ENCODE data around the gene SYNE2. TPM values are rescaled to one million over a fixed set of nuclear protein-coding genes. Genes with fewer than 3 reads are reported as not detected.

SYNE2 gene
- total and polyA plus RNA-seq, 5 donors from 2014 or later = 25.6 to 348 (median 32.3) TPM

GRCh38 chr14:63933711-63934110 lies 80.9 kb downstream of the SYNE2 start:
- H3K4me3 Mint-ChIP-seq = peak overlapping the region in 1 of 4 donors; percentile 60
- H3K27ac Mint-ChIP-seq = peak overlapping the region in 1 of 3 donors; percentile 38
- no peak for DNase-seq
- peak overlapping the region; percentile 29 for H3K27ac ChIP-seq (ENCODE audit: insufficient read depth, low read length, poor library complexity, severe bottlenecking)
- no peak overlapping the region for H3K4me3 ChIP-seq (ENCODE audit: low read depth, low read length)
- ATAC-seq (ENCODE audit: low read depth in 2 of 2) = no peak
- H3K27me3 ChIP-seq (ENCODE audit: control insufficient read depth, insufficient read depth, low read length) = no peaks in the 10 kb centered on the region
- peaks cover 18 to 29% (median 23%) of the 10 kb centered on the region in 4 donors for H3K4me1 Mint-ChIP-seq
- peaks cover 26% of the 10 kb centered on the region for H3K4me1 ChIP-seq (ENCODE audit: control insufficient read depth, insufficient read depth, low read length, poor library complexity, severe bottlenecking)
- H3K9me3 Mint-ChIP-seq = no peaks in the 10 kb centered on the region
- H3K27me3 Mint-ChIP-seq = no peaks in the 10 kb centered on the region
- H3K36me3 Mint-ChIP-seq = peaks cover 8% of the 10 kb centered on the region
- no peaks in the 10 kb centered on the region for H3K9me3 ChIP-seq (ENCODE audit: control insufficient read depth in 2 of 2, low read length in 2 of 2)
- H3K36me3 ChIP-seq (ENCODE audit: control insufficient read depth, insufficient read depth, low read length) = peaks cover 13% of the 10 kb centered on the region

GRCh38 chr14:63938198-63939005 lies 85.6 kb downstream of the SYNE2 start:
- Histone ChIP-seq H3K4me3 (ENCODE audit: low read depth, low read length) (peak overlapping the region; percentile 58), H3K4me1 (ENCODE audit: control insufficient read depth, insufficient read depth, low read length, poor library complexity, severe bottlenecking) (peaks cover 42% of the 10 kb centered on the region), H3K36me3 (ENCODE audit: control insufficient read depth, insufficient read depth, low read length) (peaks cover 19% of the 10 kb centered on the region), H3K27ac (ENCODE audit: insufficient read depth, low read length, poor library complexity, severe bottlenecking) (peak overlapping the region; percentile 62), H3K27me3 (ENCODE audit: control insufficient read depth, insufficient read depth, low read length) (no peaks in the 10 kb centered on the region), H3K9me3 (ENCODE audit: control insufficient read depth in 2 of 2, low read length in 2 of 2) (no peaks in the 10 kb centered on the region)
- Mint-ChIP-seq H3K36me3 (peaks cover 18% of the 10 kb centered on the region), H3K4me3 (no peak overlapping the region), H3K4me1 (peaks cover 14 to 43% (median 32%) of the 10 kb centered on the region in 4 donors), H3K27me3 (no peaks in the 10 kb centered on the region), H3K9me3 (no peaks in the 10 kb centered on the region), H3K27ac (no peak overlapping the region)
- DNase-seq = peak in 2 of 3 donors; percentile 14 to 84
- ATAC-seq (ENCODE audit: low read depth in 2 of 2) = peak; percentile 55 to 61

- H3K4me1 Mint-ChIP-seq = peaks cover 9 to 38% (median 29%) of the 10 kb centered on the region in 4 donors
- no peaks in the 10 kb centered on the region for H3K9me3 Mint-ChIP-seq
- ATAC-seq (ENCODE audit: low read depth in 2 of 2) (no peak), DNase-seq (no peak)
- H3K27me3 Mint-ChIP-seq = no peaks in the 10 kb centered on the region
- peaks cover 19% of the 10 kb centered on the region for H3K36me3 Mint-ChIP-seq
- no peaks in the 10 kb centered on the region for H3K9me3 ChIP-seq (ENCODE audit: control insufficient read depth in 2 of 2, low read length in 2 of 2)
- H3K27ac ChIP-seq (ENCODE audit: insufficient read depth, low read length, poor library complexity, severe bottlenecking) = peak overlapping the region; percentile 62
- H3K27ac Mint-ChIP-seq = no peak overlapping the region
- no peak overlapping the region for H3K4me3 Mint-ChIP-seq
- H3K4me3 ChIP-seq (ENCODE audit: low read depth, low read length) = peak overlapping the region; percentile 58
- H3K4me1 ChIP-seq (ENCODE audit: control insufficient read depth, insufficient read depth, low read length, poor library complexity, severe bottlenecking) = peaks cover 42% of the 10 kb centered on the region
- H3K36me3 ChIP-seq (ENCODE audit: control insufficient read depth, insufficient read depth, low read length) = peaks cover 19% of the 10 kb centered on the region
- H3K27me3 ChIP-seq (ENCODE audit: control insufficient read depth, insufficient read depth, low read length) = no peaks in the 10 kb centered on the region
These were observed 86.1 kb downstream of the SYNE2 start for GRCh38 chr14:63939006-63939270.

GRCh38 chr14:63940387-63940786 lies 87.6 kb downstream of the SYNE2 start:
- Histone ChIP-seq H3K4me1 (ENCODE audit: control insufficient read depth, insufficient read depth, low read length, poor library complexity, severe bottlenecking) (peaks cover 42% of the 10 kb centered on the region), H3K27me3 (ENCODE audit: control insufficient read depth, insufficient read depth, low read length) (no peaks in the 10 kb centered on the region), H3K4me3 (ENCODE audit: low read depth, low read length) (peak overlapping the region; percentile 29), H3K36me3 (ENCODE audit: control insufficient read depth, insufficient read depth, low read length) (peaks cover 22% of the 10 kb centered on the region), H3K27ac (ENCODE audit: insufficient read depth, low read length, poor library complexity, severe bottlenecking) (peak overlapping the region; percentile 73), H3K9me3 (ENCODE audit: control insufficient read depth in 2 of 2, low read length in 2 of 2) (no peaks in the 10 kb centered on the region)
- Mint-ChIP-seq H3K36me3 (peaks cover 18% of the 10 kb centered on the region), H3K4me3 (peak overlapping the region; percentile 46 to 83 (median 72)), H3K27ac (peak overlapping the region; percentile 83 to 94 (median 86)), H3K4me1 (peaks cover 0 to 33% (median 24%) of the 10 kb centered on the region in 4 donors), H3K9me3 (no peaks in the 10 kb centered on the region), H3K27me3 (no peaks in the 10 kb centered on the region)
- DNase-seq (peak in 2 of 3 donors; percentile 29 to 82), ATAC-seq (ENCODE audit: low read depth in 2 of 2) (peak; percentile 61 to 75)

GRCh38 chr14:63941023-63941422 lies 88.2 kb downstream of the SYNE2 start:
- no peak overlapping the region for H3K4me3 Mint-ChIP-seq
- peaks cover 19% of the 10 kb centered on the region for H3K36me3 Mint-ChIP-seq
- DNase-seq (peak in 1 of 3 donors; percentile 25), ATAC-seq (ENCODE audit: low read depth in 2 of 2) (no peak)
- peak overlapping the region; percentile 47 to 86 (median 74) for H3K27ac Mint-ChIP-seq
- H3K9me3 ChIP-seq (ENCODE audit: control insufficient read depth in 2 of 2, low read length in 2 of 2) = no peaks in the 10 kb centered on the region
- no peaks in the 10 kb centered on the region for H3K9me3 Mint-ChIP-seq
- H3K27me3 ChIP-seq (ENCODE audit: control insufficient read depth, insufficient read depth, low read length) = no peaks in the 10 kb centered on the region
- peaks cover 42% of the 10 kb centered on the region for H3K4me1 ChIP-seq (ENCODE audit: control insufficient read depth, insufficient read depth, low read length, poor library complexity, severe bottlenecking)
- no peaks in the 10 kb centered on the region for H3K27me3 Mint-ChIP-seq
- H3K4me3 ChIP-seq (ENCODE audit: low read depth, low read length) = peak overlapping the region; percentile 4
- H3K4me1 Mint-ChIP-seq = peaks cover 0 to 31% (median 24%) of the 10 kb centered on the region in 4 donors
- peaks cover 28% of the 10 kb centered on the region for H3K36me3 ChIP-seq (ENCODE audit: control insufficient read depth, insufficient read depth, low read length)
- H3K27ac ChIP-seq (ENCODE audit: insufficient read depth, low read length, poor library complexity, severe bottlenecking) = peak overlapping the region; percentile 73

GRCh38 chr14:63949696-63950095 lies 96.9 kb downstream of the SYNE2 start:
- no peak overlapping the region for H3K4me3 Mint-ChIP-seq
- H3K4me3 ChIP-seq (ENCODE audit: low read depth, low read length) = no peak overlapping the region
- peaks cover 30% of the 10 kb centered on the region for H3K36me3 Mint-ChIP-seq
- DNase-seq (no peak), ATAC-seq (ENCODE audit: low read depth in 2 of 2) (no peak)
- no peaks in the 10 kb centered on the region for H3K9me3 ChIP-seq (ENCODE audit: control insufficient read depth in 2 of 2, low read length in 2 of 2)
- no peaks in the 10 kb centered on the region for H3K27me3 ChIP-seq (ENCODE audit: control insufficient read depth, insufficient read depth, low read length)
- H3K4me1 ChIP-seq (ENCODE audit: control insufficient read depth, insufficient read depth, low read length, poor library complexity, severe bottlenecking) = no peaks in the 10 kb centered on the region
- peaks cover 0 to 10% (median 8%) of the 10 kb centered on the region in 4 donors for H3K4me1 Mint-ChIP-seq
- H3K27ac Mint-ChIP-seq = peak overlapping the region in 1 of 3 donors; percentile 26
- no peaks in the 10 kb centered on the region for H3K27me3 Mint-ChIP-seq
- no peak overlapping the region for H3K27ac ChIP-seq (ENCODE audit: insufficient read depth, low read length, poor library complexity, severe bottlenecking)
- no peaks in the 10 kb centered on the region for H3K9me3 Mint-ChIP-seq
- H3K36me3 ChIP-seq (ENCODE audit: control insufficient read depth, insufficient read depth, low read length) = peaks cover 76% of the 10 kb centered on the region

GRCh38 chr14:63951021-63951420 lies 98.2 kb downstream of the SYNE2 start:
- H3K9me3 ChIP-seq (ENCODE audit: control insufficient read depth in 2 of 2, low read length in 2 of 2) = no peaks in the 10 kb centered on the region
- H3K27me3 ChIP-seq (ENCODE audit: control insufficient read depth, insufficient read depth, low read length) = no peaks in the 10 kb centered on the region
- H3K27me3 Mint-ChIP-seq = no peaks in the 10 kb centered on the region
- H3K4me1 Mint-ChIP-seq = peaks cover 0 to 12% (median 7%) of the 10 kb centered on the region in 4 donors
- no peaks in the 10 kb centered on the region for H3K4me1 ChIP-seq (ENCODE audit: control insufficient read depth, insufficient read depth, low read length, poor library complexity, severe bottlenecking)
- peaks cover 28% of the 10 kb centered on the region for H3K36me3 Mint-ChIP-seq
- ATAC-seq (ENCODE audit: low read depth in 2 of 2) = no peak
- H3K4me3 ChIP-seq (ENCODE audit: low read depth, low read length) = no peak overlapping the region
- H3K27ac Mint-ChIP-seq = no peak overlapping the region
- DNase-seq = no peak
- no peak overlapping the region for H3K27ac ChIP-seq (ENCODE audit: insufficient read depth, low read length, poor library complexity, severe bottlenecking)
- H3K9me3 Mint-ChIP-seq = no peaks in the 10 kb centered on the region
- peaks cover 79% of the 10 kb centered on the region for H3K36me3 ChIP-seq (ENCODE audit: control insufficient read depth, insufficient read depth, low read length)
- H3K4me3 Mint-ChIP-seq = no peak overlapping the region

GRCh38 chr14:63951429-63951828 lies 98.6 kb downstream of the SYNE2 start:
- H3K36me3 ChIP-seq (ENCODE audit: control insufficient read depth, insufficient read depth, low read length) = peaks cover 81% of the 10 kb centered on the region
- peaks cover 30% of the 10 kb centered on the region for H3K36me3 Mint-ChIP-seq

More at GRCh38 chr14:63951429-63951828, 98.6 kb downstream of the SYNE2 start:
- DNase-seq (no peak), ATAC-seq (ENCODE audit: low read depth in 2 of 2) (no peak)
- Histone ChIP-seq H3K4me3 (ENCODE audit: low read depth, low read length) (no peak overlapping the region), H3K9me3 (ENCODE audit: control insufficient read depth in 2 of 2, low read length in 2 of 2) (no peaks in the 10 kb centered on the region), H3K27me3 (ENCODE audit: control insufficient read depth, insufficient read depth, low read length) (no peaks in the 10 kb centered on the region), H3K27ac (ENCODE audit: insufficient read depth, low read length, poor library complexity, severe bottlenecking) (no peak overlapping the region), H3K4me1 (ENCODE audit: control insufficient read depth, insufficient read depth, low read length, poor library complexity, severe bottlenecking) (no peaks in the 10 kb centered on the region)
- no peaks in the 10 kb centered on the region for H3K9me3 Mint-ChIP-seq
- H3K4me1 Mint-ChIP-seq = peaks cover 0 to 12% (median 7%) of the 10 kb centered on the region in 4 donors
- H3K4me3 Mint-ChIP-seq = no peak overlapping the region
- no peaks in the 10 kb centered on the region for H3K27me3 Mint-ChIP-seq
- no peak overlapping the region for H3K27ac Mint-ChIP-seq
